Stimulated activated CD8-positive, alpha-beta memory T cell treated with anti-CD3 and anti-CD28 coated beads, Interleukin-7, amount 100 ng/mL, for 1 hour (primary cell): ENCODE results near the gene UGT1A10.
"Not testable (repeated sequence)": the region's sequence is repeated elsewhere in the genome, so short reads cannot be mapped to it uniquely, and the experiment has no call there.

Source experiments
- DNase-seq, 2 donors: peaks; one replicate each; pipeline ENCODE4 v3.0.0-alpha.2; 2020; ENCODE audit warnings: low read depth in 2 of 2

The UGT1A10 gene

GRCh38 chr2:233636306-233636705, at the start of gene UGT1A10:
TSS of gene UGT1A10 (plus strand) at chr2:233636448. CDS start at chr2:233636523, 75 bp downstream.
- not testable (repeated sequence) for DNase-seq

- no peak for DNase-seq
These were observed 47.8 kb upstream of the UGT1A10 start for GRCh38 chr2:233588400-233588799.

GRCh38 chr2:233592706-233593105, 43.5 kb upstream of the UGT1A10 start:
- not testable (repeated sequence) for DNase-seq

GRCh38 chr2:233593201-233593600, 43.0 kb upstream of the UGT1A10 start:
- DNase-seq: no peak

GRCh38 chr2:233597522-233597921, 38.7 kb upstream of the UGT1A10 start:
- no peak for DNase-seq

GRCh38 chr2:233598952-233599351, 37.3 kb upstream of the UGT1A10 start:
- no peak for DNase-seq

GRCh38 chr2:233600386-233600785, 35.9 kb upstream of the UGT1A10 start:
- no peak for DNase-seq

GRCh38 chr2:233602076-233602475, 34.2 kb upstream of the UGT1A10 start:
- DNase-seq: no peak

GRCh38 chr2:233603520-233603919, 32.7 kb upstream of the UGT1A10 start:
- no peak for DNase-seq

GRCh38 chr2:233604826-233605225, 31.4 kb upstream of the UGT1A10 start:
- no peak for DNase-seq

- no peak for DNase-seq
These were observed 30.6 kb upstream of the UGT1A10 start for GRCh38 chr2:233605680-233606079.

- no peak for DNase-seq
These were observed 25.0 kb upstream of the UGT1A10 start for GRCh38 chr2:233611284-233611683.

GRCh38 chr2:233617476-233617875, 18.8 kb upstream of the UGT1A10 start, which contains the start of gene UGT1A8:
TSS of gene UGT1A8 (plus strand) at chr2:233617633. CDS start at chr2:233617708, 75 bp downstream.
- not testable (repeated sequence) for DNase-seq

GRCh38 chr2:233620204-233620603, 16.0 kb upstream of the UGT1A10 start:
- DNase-seq: no peak

- DNase-seq: not testable (repeated sequence)
These were observed 14.4 kb upstream of the UGT1A10 start for GRCh38 chr2:233621863-233622262.

- DNase-seq: no peak
These were observed 8.8 kb upstream of the UGT1A10 start for GRCh38 chr2:233627331-233628025.

- no peak for DNase-seq
These were observed 2.6 kb downstream of the UGT1A10 start for GRCh38 chr2:233638836-233639235.

GRCh38 chr2:233639860-233640259, 3.6 kb downstream of the UGT1A10 start:
- no peak for DNase-seq

- DNase-seq: no peak
These were observed 6.9 kb downstream of the UGT1A10 start for GRCh38 chr2:233643128-233643527.

- DNase-seq: not testable (repeated sequence)
These were observed 9.8 kb downstream of the UGT1A10 start for GRCh38 chr2:233646033-233646432.

GRCh38 chr2:233650981-233651380, 14.7 kb downstream of the UGT1A10 start:
- no peak for DNase-seq

GRCh38 chr2:233651430-233651829, 15.2 kb downstream of the UGT1A10 start:
- no peak for DNase-seq

GRCh38 chr2:233654501-233654900, 18.3 kb downstream of the UGT1A10 start:
- DNase-seq: no peak

- no peak for DNase-seq
These were observed 18.8 kb downstream of the UGT1A10 start for GRCh38 chr2:233655043-233655442.
